SJCRH30 (cell line): ENCODE results near the gene FAM78A. TPM values are rescaled to one million over a fixed set of nuclear protein-coding genes. Genes with fewer than 3 reads are reported as not detected.
"Not testable (repeated sequence)": the region's sequence is repeated elsewhere in the genome, so short reads cannot be mapped to it uniquely, and the experiment has no call there.

ENCODE experiments used
- DNase-seq, 2 experiments: peaks; one replicate each; pipeline ENCODE4 v3.0.0-alpha.2; 2015 to 2020
- H3K27ac ChIP-seq: fragments of 250-450 bp; sonication (Bioruptor Pico); 2 replicates; pipeline ENCODE4 v1.5.1; 2020; ENCODE audit warnings: mild to moderate bottlenecking, moderate library complexity
- H3K27me3 ChIP-seq: fragments of 250-450 bp; sonication (Bioruptor Pico); 2 replicates; pipeline ENCODE4 v1.5.1; 2020; ENCODE audit warnings: mild to moderate bottlenecking, moderate library complexity
- H3K36me3 ChIP-seq: fragments of 250-450 bp; sonication (Bioruptor Pico); 2 replicates; pipeline ENCODE4 v1.5.1; 2020; ENCODE audit warnings: mild to moderate bottlenecking, moderate library complexity
- H3K4me1 ChIP-seq: fragments of 250-450 bp; sonication (Bioruptor Pico); 2 replicates; pipeline ENCODE4 v1.5.1; 2020; ENCODE audit warnings: mild to moderate bottlenecking, moderate library complexity
- H3K4me3 ChIP-seq: fragments of 250-450 bp; sonication (Bioruptor Pico); 2 replicates; pipeline ENCODE4 v1.5.1; 2020; ENCODE audit warnings: mild to moderate bottlenecking, moderate library complexity
- H3K9me3 ChIP-seq: fragments of 250-450 bp; sonication (Bioruptor Pico); replicated peaks from 2 replicates; pipeline ENCODE4 v1.5.1; 2020; ENCODE audit warnings: mild to moderate bottlenecking, moderate library complexity
- total RNA-seq: library from RNA; depleted of rRNA; stranded (reverse); fragments of >200 nt; shearing (Covaris generic); gene quantifications from 2 replicates; pipeline ENCODE4 v1.2.3, GENCODE V29; 2014

The FAM78A gene
- total RNA-seq, 1 experiment from 2014 or later: 2.4 TPM

DNA sequence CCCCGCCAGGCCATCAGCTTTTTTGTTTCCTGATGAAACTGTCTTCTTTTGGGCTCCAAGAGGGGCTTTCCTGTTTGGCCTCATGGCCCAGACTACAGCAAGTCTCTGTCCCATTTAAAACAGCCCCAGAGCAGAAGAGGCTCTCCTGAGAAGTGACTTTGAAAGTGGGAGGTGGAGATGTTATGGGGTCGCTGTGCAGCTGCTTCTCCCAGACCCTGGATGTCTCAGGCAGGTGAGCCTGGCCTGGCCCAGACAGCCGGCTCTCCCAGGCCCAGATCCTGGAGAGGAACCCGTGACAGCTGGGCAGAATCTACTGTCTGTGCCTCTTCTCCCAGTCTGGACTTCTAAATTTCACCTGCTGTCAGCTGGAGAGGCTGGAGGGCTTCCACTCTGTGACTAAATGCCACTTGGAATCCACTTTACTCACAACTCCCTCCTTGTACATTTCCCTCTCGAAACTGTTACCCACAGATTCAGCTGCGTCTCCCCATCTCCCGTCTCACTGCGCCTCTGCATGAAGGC, 20.6 kb downstream of the FAM78A start:
- H3K4me3 ChIP-seq: peak overlapping the region; percentile 38; the same call in 1 of the 2 replicates
- H3K9me3 ChIP-seq: no peaks in the 10 kb centered on the region
- H3K36me3 ChIP-seq: no peaks in the 10 kb centered on the region
- peaks cover 21% of the 10 kb centered on the region for H3K4me1 ChIP-seq
- H3K27me3 ChIP-seq: no peaks in the 10 kb centered on the region
- peak overlapping the region; percentile 21 for H3K27ac ChIP-seq
- DNase-seq: no peak

DNA sequence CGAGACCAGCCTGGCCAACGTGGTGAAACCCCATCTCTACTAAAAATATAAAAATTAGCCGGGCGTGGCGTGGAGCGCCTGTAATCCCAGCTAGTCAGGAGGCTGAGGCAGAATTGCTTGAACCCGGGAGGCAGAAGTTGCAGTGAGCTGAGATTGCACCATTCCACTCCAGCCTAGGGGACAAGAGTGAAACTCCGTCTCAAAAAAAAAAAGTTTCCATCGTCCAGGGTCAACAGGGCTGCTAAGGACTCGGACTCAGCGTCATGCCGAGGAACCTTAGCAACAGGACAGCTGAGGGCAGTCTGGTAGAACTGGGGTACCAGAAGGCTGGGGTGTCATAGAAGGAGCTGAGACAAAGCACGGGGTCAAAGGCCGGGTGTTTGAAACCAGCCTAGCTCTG, 21.7 kb downstream of the FAM78A start:
- DNase-seq: no peak
- H3K27me3 ChIP-seq: no peaks in the 10 kb centered on the region
- no peaks in the 10 kb centered on the region for H3K36me3 ChIP-seq
- H3K4me1 ChIP-seq: peaks cover 21% of the 10 kb centered on the region
- H3K4me3 ChIP-seq: no peak overlapping the region
- peak overlapping the region; percentile 35 for H3K27ac ChIP-seq
- H3K9me3 ChIP-seq: no peaks in the 10 kb centered on the region

DNA sequence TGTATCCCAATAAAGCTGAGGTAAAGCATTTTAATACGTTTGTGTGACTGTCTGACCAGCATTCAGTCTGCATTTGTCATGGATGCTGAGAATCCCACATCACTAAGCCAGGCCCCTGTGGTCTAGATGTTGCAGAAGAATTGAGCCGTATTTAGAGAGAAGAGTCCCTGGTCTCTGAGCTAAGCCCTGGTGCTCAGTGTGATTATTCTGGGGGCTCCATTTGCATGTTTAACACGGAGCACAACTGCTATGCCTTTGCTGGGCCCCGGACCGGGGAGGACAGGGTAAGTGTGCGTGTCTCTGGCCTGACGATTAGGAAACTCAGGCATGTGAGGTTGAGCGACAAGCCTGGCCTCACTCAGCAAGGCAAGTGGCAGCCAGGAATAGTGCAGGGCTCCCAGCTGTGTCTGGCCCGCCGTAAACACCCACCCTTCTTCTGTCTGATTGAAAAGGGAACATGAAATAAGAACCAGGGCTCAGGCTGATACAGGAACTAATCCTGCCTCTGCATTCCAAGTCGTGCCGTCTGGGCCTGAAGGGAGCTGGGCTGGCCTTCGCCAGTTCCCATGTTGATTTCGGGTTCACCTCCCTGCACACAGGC, 22.3 kb downstream of the FAM78A start:
- Histone ChIP-seq H3K4me3 (no peak overlapping the region), H3K36me3 (no peaks in the 10 kb centered on the region), H3K4me1 (peaks cover 21% of the 10 kb centered on the region), H3K27ac (peak overlapping the region; percentile 35), H3K9me3 (no peaks in the 10 kb centered on the region), H3K27me3 (no peaks in the 10 kb centered on the region)
- peak; percentile 51 to 63 for DNase-seq

DNA sequence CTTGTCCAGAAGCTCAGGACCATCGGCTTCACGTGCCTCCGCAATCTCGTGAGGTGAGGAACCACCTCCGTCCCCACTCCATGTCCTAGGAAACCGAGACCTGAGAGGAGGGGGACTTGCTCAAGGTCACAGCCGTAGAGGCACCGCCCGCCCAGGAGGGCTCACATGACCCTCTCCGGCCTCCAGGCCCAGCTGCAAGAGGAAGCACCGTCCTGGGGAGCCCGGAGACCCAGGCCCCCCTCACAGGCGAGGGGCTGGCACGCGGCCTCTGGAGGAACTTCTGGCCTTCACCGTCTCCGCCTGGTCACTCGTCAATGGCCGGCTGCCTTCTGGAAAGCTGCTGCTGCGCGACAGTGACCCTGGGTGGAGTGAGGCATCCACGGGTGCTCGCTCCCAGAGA, 24.2 kb downstream of the FAM78A start:
- no peak overlapping the region for H3K27ac ChIP-seq

DNA sequence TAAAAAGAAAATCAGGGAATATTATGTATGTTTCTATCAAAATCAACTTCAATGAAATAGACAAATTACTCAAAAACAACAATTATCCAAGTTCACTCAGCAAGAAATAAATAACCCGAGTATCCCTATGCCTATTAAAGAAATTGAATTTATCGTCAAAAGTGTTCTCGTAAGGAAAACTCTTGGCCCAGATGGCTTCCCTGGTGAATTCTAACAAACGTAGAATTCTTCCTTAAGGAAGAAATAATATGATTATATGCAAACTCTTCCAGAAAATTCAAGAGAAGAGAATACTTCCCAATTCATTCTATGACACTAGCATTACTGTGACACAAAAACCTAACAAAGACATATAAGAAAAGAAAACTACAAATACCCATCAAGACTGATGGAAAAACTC, 29.7 kb downstream of the FAM78A start:
- Histone ChIP-seq H3K9me3 (0 out of 2 replicates have a peak, but pooled peaks cover 3% of the 10 kb centered on the region), H3K27ac (no peak overlapping the region), H3K4me1 (no peaks in the 10 kb centered on the region)

More for the DNA sequence above, 24.2 kb downstream of the FAM78A start:
- no peaks in the 10 kb centered on the region for H3K9me3 ChIP-seq
- H3K36me3 ChIP-seq: no peaks in the 10 kb centered on the region
- no peak overlapping the region for H3K4me3 ChIP-seq
- DNase-seq: no peak
- no peaks in the 10 kb centered on the region for H3K27me3 ChIP-seq
- peaks cover 21% of the 10 kb centered on the region for H3K4me1 ChIP-seq

DNA sequence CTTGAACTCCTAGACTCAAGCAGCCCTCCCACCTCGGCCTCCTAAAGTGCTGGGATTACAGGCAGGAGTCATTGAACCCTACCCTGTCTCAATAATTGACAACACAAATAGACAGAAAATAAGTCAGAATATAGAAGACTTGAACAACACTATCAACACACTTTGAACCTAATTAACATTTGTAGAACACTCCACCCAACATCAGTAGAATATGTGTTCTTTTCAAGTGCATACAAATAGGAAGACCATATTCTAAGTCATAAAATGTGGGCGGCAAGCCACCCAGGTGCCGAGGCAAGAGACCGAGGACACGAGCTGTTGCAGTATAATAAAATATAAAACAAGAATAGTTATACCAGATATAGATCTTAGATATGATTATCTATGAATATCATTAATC, 32.0 kb downstream of the FAM78A start:
- not testable (repeated sequence) for H3K4me1 ChIP-seq, H3K9me3 ChIP-seq, H3K36me3 ChIP-seq, H3K27ac ChIP-seq, DNase-seq, H3K27me3 ChIP-seq, H3K4me3 ChIP-seq

More for the DNA sequence above, 29.7 kb downstream of the FAM78A start:
- Histone ChIP-seq H3K4me3 (no peak overlapping the region), H3K36me3 (no peaks in the 10 kb centered on the region), H3K27me3 (no peaks in the 10 kb centered on the region)
- DNase-seq: no peak

DNA sequence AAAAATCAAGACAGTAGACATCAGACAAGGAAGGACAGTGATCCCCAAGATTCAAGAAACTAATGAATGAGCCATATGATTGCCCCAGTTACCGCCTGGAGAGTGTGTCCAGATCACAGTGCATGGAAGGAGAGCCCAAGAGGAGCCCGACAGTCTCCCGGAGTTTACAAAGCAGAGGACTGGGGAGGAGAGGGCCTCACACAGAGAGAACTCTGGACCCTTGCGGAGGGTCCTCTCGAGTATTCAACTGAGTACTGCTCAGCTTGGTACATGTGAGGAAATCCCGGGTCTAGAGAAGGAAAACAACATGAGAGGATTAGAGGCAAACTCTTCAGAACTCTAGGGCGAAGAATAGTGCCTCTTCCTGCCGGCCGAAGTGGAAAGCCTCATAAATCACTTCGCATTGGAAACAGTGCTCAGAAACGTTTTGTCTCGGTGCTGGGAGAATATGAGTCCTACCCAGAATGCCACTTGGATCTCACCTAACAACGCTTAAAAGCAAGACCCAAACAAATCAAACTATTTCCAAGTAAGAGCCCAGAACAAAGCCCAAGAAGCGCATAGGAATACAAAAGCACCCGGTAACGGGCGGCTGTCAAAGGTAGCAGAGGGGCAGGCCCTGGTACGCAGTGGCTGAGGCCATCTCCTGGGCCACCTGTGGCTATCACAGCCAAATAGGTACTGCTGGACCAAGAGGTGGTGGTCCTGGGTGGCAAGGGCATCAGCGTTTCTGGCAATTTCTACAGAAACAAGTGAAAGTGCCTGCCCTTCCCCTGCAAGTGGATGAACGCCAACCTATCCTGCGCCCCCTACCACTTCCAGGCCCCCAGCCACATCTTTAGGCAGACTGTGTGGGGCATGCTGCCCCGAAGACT, 36.0 kb downstream of the FAM78A start:
- no peak overlapping the region for H3K4me3 ChIP-seq
- H3K36me3 ChIP-seq: no peaks in the 10 kb centered on the region
- 0 out of 2 replicates have a peak, but pooled peaks cover 3% of the 10 kb centered on the region for H3K9me3 ChIP-seq
- H3K4me1 ChIP-seq: peaks cover 27% of the 10 kb centered on the region
- DNase-seq: no peak
- no peak overlapping the region for H3K27ac ChIP-seq
- H3K27me3 ChIP-seq: no peaks in the 10 kb centered on the region

DNA sequence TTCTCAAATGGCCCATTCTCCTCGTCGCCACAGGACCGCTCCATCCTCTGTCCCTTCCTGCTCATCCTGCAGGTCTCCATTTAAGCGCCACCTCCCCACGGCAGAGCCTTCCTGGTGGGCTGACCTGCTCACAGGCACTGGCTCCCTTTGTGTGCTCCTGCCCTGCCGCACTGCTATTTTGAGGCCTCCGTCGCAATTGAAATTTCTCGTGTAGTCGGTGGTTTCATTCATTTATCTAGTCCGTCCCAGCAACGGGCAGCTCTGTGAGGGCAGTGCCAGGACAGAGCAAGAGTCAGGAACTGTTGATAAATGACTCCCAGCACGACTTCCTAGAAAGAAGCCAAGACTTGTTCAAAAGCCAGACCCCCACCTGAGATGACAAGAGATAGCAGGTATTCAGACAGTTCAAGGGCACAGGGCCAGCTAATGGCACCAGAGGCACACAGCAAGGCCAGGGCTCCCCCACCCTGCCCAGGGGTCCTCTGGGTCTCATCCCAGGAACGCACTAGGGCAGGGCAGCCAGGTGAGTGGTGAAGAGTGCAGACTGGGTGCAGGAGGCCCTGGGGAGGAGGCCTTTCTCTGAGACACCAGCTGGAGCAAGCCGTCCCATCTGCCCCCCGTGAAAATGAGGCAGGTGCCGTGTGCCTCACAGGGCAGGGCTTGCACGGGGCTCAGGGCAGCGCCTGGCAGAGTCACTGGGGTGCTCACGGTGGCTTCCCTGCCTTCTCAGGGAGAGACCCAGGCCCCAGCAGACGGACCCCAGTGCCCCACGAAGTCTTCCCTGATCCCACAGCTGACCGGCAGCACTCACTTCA, 36.9 kb downstream of the FAM78A start:
- Histone ChIP-seq H3K27ac (peak overlapping the region; percentile 95), H3K36me3 (no peaks in the 10 kb centered on the region), H3K27me3 (no peaks in the 10 kb centered on the region), H3K4me1 (peaks cover 27% of the 10 kb centered on the region), H3K9me3 (0 out of 2 replicates have a peak, but pooled peaks cover 3% of the 10 kb centered on the region), H3K4me3 (peak overlapping the region; percentile 39)
- DNase-seq: no peak

DNA sequence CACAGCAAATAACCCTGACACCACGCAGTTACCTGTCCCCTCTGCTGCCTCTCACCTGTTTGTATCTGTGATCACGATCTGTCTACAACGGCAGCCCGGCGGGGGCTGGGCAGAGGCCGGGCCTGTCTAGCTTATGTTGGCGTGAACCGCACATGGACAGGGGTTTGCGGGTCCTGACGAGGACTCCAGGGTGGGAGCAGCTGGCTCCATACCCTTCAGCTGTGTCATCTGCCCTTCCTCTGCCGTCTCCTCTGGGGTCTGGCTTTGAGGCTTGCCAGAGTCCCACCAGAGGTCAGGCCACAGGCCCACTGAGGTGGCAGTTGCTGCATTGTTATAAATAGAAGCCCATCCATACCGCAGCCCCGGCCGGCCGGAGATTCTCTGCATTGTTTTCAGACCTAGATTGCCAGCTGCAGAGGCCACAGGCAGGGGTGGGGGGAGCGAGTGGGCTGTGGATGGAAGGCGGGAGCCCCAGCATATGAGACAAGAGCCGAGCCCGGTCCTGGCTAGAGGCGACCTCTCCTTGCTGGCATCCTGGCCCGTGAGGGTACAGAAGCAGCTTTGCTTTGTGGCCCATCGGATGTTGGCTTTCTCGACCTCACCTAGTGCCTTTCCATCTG, 37.8 kb downstream of the FAM78A start:
- Histone ChIP-seq H3K27ac (peak overlapping the region; percentile 95), H3K36me3 (peaks cover 6% of the 10 kb centered on the region; the same call in 1 of the 2 replicates), H3K27me3 (no peaks in the 10 kb centered on the region), H3K4me1 (peaks cover 27% of the 10 kb centered on the region), H3K9me3 (0 out of 2 replicates have a peak, but pooled peaks cover 3% of the 10 kb centered on the region), H3K4me3 (peak overlapping the region; percentile 39)
- peak; percentile 94 to 96 for DNase-seq

DNA sequence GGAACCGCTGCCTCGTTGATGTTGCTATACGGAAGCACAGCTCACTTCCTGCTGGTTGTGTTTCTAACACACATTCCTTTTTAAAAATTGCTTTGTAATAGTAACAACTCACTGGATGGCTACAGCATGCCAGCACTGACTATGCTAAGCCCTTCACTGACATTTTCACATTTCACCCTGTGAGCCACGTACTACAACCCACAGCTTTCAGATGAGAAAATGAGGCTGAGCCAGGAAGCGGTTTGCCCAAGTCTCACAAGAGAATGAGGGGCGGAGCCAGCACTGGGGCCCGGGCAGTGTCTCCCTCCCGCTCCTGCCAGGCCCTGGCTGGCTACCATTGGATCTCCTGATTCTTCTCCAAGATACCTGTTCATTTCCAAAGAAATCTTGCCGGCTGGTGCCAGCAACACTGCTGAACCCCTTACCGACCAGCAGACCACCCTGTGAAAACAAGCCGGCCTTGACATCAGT, 38.3 kb downstream of the FAM78A start:
- Histone ChIP-seq H3K27me3 (no peaks in the 10 kb centered on the region), H3K4me1 (peaks cover 27% of the 10 kb centered on the region), H3K36me3 (peaks cover 12% of the 10 kb centered on the region), H3K9me3 (0 out of 2 replicates have a peak, but pooled peaks cover 2% of the 10 kb centered on the region), H3K4me3 (peak overlapping the region; percentile 39), H3K27ac (peak overlapping the region; percentile 95)
- DNase-seq: peak; percentile 87 to 89

DNA sequence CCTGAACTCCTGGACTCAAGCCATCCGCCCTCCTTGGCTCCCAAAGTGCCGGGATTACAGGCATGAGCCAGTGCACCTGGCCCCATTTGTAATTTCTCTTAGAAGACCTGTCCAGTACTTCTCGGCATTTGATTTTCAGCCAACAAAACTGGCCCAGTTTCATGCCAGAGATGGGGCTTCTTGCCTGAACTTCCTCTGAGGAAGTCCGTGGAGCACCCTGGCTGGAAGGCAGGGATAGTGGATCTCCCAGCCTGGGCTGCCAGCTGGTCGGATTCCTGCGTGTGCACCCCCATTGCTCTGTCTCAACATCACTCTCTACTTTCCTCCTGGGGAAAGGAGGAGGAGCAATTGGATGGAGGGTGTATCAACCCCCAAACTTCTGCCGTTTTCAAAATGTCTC, 39.0 kb downstream of the FAM78A start:
- peaks cover 27% of the 10 kb centered on the region for H3K4me1 ChIP-seq
- H3K4me3 ChIP-seq: peak overlapping the region; percentile 39
- H3K27ac ChIP-seq: peak overlapping the region; percentile 95
- no peaks in the 10 kb centered on the region for H3K27me3 ChIP-seq
- peak; percentile 65 to 78 for DNase-seq
- H3K36me3 ChIP-seq: peaks cover 16% of the 10 kb centered on the region
- no peaks in the 10 kb centered on the region for H3K9me3 ChIP-seq

DNA sequence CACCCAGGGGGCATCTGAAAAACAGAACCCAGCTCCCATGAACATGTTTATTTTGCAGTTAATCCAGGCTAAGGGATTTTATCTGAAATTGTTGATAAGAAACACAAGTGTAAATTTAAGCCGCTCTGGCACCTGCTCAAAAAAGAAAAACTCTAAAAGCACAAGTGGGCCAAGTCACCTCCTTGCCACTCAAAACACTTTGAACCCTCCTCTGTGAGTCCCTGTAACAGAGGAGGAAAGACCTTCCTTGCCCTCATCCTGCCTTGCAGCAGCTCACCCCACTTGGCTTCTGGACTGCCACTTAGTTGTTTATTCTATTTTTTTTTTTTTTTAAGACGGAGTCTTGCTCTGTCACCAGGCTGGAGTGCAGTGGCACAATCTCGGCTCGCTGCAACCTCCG, 39.5 kb downstream of the FAM78A start:
- Histone ChIP-seq H3K9me3 (no peaks in the 10 kb centered on the region), H3K36me3 (peaks cover 21% of the 10 kb centered on the region), H3K27me3 (no peaks in the 10 kb centered on the region), H3K4me3 (no peak overlapping the region), H3K27ac (no peak overlapping the region), H3K4me1 (peaks cover 27% of the 10 kb centered on the region)
- DNase-seq: peak in 1 of 2 experiments; percentile 14

DNA sequence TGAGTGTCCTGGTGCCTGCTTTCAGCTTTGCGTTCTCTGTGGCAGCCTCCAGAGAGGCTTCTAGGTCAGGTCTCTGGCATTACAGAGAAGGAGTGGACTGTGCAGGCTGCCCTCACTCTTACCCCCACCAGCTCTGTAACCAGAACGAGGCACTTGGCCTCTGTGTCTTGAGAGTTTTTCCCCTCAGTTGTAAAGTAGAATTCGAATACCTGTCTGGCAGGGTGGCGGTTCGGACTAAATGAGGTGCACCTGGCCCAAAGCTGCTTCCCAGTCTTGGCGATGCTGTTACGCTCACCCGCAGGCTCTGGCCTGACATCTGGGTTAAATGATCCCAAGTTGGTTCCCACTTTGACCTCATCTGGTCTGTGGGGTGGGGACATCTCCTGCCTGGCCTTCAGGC, 40.1 kb downstream of the FAM78A start:
- H3K4me1 ChIP-seq: peaks cover 27% of the 10 kb centered on the region

DNA sequence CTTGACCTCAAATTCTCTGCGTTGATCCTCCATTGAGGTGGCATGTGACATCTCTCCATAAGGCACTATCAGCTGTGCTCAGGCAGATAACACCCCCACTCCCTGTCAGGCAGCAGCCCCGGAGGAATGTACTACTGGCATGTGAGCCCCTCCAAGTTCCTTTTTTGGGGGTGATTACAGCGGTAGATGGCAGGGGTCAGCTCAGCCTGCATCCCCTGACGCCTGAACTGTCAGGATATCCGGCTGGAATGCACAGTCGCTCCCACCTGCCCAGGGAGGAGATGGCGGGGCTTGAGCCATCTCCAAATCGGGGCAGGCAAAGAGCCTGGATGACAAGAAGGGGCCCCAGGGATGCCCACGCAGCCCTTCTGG, 40.8 kb downstream of the FAM78A start:
- Histone ChIP-seq H3K4me3 (no peak overlapping the region), H3K27ac (no peak overlapping the region), H3K4me1 (peaks cover 27% of the 10 kb centered on the region), H3K27me3 (no peaks in the 10 kb centered on the region), H3K36me3 (peaks cover 33% of the 10 kb centered on the region), H3K9me3 (no peaks in the 10 kb centered on the region)
- DNase-seq: no peak

More for the DNA sequence above, 40.1 kb downstream of the FAM78A start:
- Histone ChIP-seq H3K9me3 (no peaks in the 10 kb centered on the region), H3K4me3 (no peak overlapping the region), H3K36me3 (peaks cover 26% of the 10 kb centered on the region), H3K27me3 (no peaks in the 10 kb centered on the region), H3K27ac (no peak overlapping the region)
- no peak for DNase-seq
